BLaER1 (cell line): Measurements from ENCODE around the gene PTPRC.

ENCODE experiments used
- H3K27ac ChIP-seq: shearing (Covaris generic); formaldehyde crosslinking; 2 replicates; pipeline ENCODE4 v1.8.1; 2022
- H3K27me3 ChIP-seq: shearing (Covaris generic); formaldehyde crosslinking; 2 replicates; pipeline ENCODE4 v1.8.1; 2022
- H3K36me3 ChIP-seq: shearing (Covaris generic); formaldehyde crosslinking; 2 replicates; pipeline ENCODE4 v1.8.1; 2022
- H3K4me1 ChIP-seq: shearing (Covaris generic); formaldehyde crosslinking; 2 replicates; pipeline ENCODE4 v1.8.1; 2022
- H3K4me2 ChIP-seq: shearing (Covaris generic); formaldehyde crosslinking; 2 replicates; pipeline ENCODE4 v1.8.1; 2022
- H3K4me3 ChIP-seq: shearing (Covaris generic); formaldehyde crosslinking; 2 replicates; pipeline ENCODE4 v1.8.1; 2022
- H3K9ac ChIP-seq: shearing (Covaris generic); formaldehyde crosslinking; 2 replicates; pipeline ENCODE4 v1.8.1; 2022
- H3K9me3 ChIP-seq: shearing (Covaris generic); formaldehyde crosslinking; 2 replicates; pipeline ENCODE4 v1.8.1; 2022
- H4K20me1 ChIP-seq: shearing (Covaris generic); formaldehyde crosslinking; 2 replicates; pipeline ENCODE4 v1.8.1; 2022
- Cebpa-rat ChIP-seq: shearing (Covaris generic); IDR thresholded peaks from 2 replicates; pipeline ENCODE4 v1.8.1; 2022

PTPRC gene

GRCh38 chr1:198632007-198632406 lies 6.8 kb upstream of the PTPRC start:
- Histone ChIP-seq H3K4me3 (no peak overlapping the region), H3K27me3 (no peaks in the 10 kb centered on the region), H3K27ac (no peak overlapping the region), H3K9ac (no peak overlapping the region), H3K4me1 (peaks cover 13% of the 10 kb centered on the region), H3K36me3 (no peaks in the 10 kb centered on the region), H3K4me2 (no peak overlapping the region), H3K9me3 (no peaks in the 10 kb centered on the region; the same call in 1 of the 2 replicates), H4K20me1 (no peaks in the 10 kb centered on the region)
- no peak for TF ChIP-seq Cebpa-rat

- H4K20me1 ChIP-seq, result no peaks in the 10 kb centered on the region
- H3K4me3 ChIP-seq, result no peak overlapping the region
- H3K27ac ChIP-seq, result no peak overlapping the region
- no peak overlapping the region for H3K4me2 ChIP-seq
- no peaks in the 10 kb centered on the region for H3K27me3 ChIP-seq
- no peak for TF ChIP-seq Cebpa-rat
- H3K9me3 ChIP-seq, result no peaks in the 10 kb centered on the region; the same call in 1 of the 2 replicates
- peaks cover 24% of the 10 kb centered on the region for H3K4me1 ChIP-seq
- H3K36me3 ChIP-seq, result no peaks in the 10 kb centered on the region
- no peak overlapping the region for H3K9ac ChIP-seq
These were observed 5.1 kb upstream of the PTPRC start for GRCh38 chr1:198633675-198634121.

- no peak overlapping the region for H3K4me2 ChIP-seq
- H3K4me3 ChIP-seq, result no peak overlapping the region
- H3K27me3 ChIP-seq, result no peaks in the 10 kb centered on the region
These were observed 2.9 kb upstream of the PTPRC start for GRCh38 chr1:198635964-198636363.

DNA sequence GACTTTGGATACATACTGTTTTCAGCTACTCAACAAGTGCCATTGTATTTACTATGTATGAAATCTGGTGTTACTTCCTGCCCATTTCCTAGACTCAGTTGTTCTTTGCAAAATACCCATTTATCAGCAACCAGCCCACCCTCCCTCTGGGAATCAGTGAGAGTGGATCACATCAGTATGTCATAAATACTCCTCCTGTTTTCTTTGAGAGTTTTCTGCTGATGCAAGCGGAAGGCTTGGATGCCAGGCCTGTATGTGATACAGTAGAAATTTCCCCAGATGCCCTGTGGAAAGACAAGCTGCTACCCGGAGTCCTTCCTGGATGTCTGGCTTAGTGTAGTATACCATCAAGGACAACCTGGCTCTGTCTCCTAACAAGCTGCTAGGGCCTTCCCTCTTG lies 2.4 kb upstream of the PTPRC start:
- Histone ChIP-seq H3K36me3 (no peaks in the 10 kb centered on the region), H3K4me3 (no peak overlapping the region), H3K27ac (no peak overlapping the region), H3K4me2 (no peak overlapping the region), H4K20me1 (no peaks in the 10 kb centered on the region), H3K27me3 (no peaks in the 10 kb centered on the region), H3K9me3 (no peaks in the 10 kb centered on the region; the same call in 1 of the 2 replicates), H3K9ac (no peak overlapping the region), H3K4me1 (peaks cover 30% of the 10 kb centered on the region)
- no peak for TF ChIP-seq Cebpa-rat

More at GRCh38 chr1:198635964-198636363, 2.9 kb upstream of the PTPRC start:
- H3K36me3 ChIP-seq, result no peaks in the 10 kb centered on the region
- TF ChIP-seq Cebpa-rat, result no peak
- H3K27ac ChIP-seq, result no peak overlapping the region
- H3K9ac ChIP-seq, result no peak overlapping the region
- H3K9me3 ChIP-seq, result no peaks in the 10 kb centered on the region; the same call in 1 of the 2 replicates
- H4K20me1 ChIP-seq, result no peaks in the 10 kb centered on the region
- H3K4me1 ChIP-seq, result peaks cover 30% of the 10 kb centered on the region

DNA sequence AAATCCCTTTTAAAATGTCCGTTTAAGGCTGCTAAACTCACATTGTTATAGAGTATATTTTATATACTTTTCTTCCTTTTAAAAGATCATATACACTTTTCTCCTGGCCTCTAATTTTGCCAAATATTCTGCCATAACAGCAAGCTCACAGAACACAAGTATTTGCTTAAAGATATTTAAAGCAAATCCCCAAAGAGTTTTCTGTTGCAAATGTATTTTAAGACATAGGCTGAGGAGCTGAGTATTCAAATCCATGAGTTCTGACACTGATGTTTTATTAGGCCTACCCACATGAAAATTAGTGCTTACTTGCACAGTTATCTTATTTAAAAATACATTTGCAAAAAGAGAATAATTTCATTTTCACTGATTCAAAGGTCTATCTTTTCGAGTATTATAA lies 1.7 kb upstream of the PTPRC start:
- Histone ChIP-seq H3K9ac (no peak overlapping the region), H3K4me2 (peak overlapping the region; percentile 7; the same call in 1 of the 2 replicates), H3K9me3 (no peaks in the 10 kb centered on the region; the same call in 1 of the 2 replicates), H3K4me1 (peaks cover 30% of the 10 kb centered on the region), H3K27ac (no peak overlapping the region), H3K4me3 (no peak overlapping the region), H3K36me3 (no peaks in the 10 kb centered on the region), H3K27me3 (no peaks in the 10 kb centered on the region), H4K20me1 (no peaks in the 10 kb centered on the region)
- no peak for TF ChIP-seq Cebpa-rat

GRCh38 chr1:198637916-198638437 lies 863 bp upstream of the PTPRC start:
- no peak overlapping the region for H3K4me2 ChIP-seq
- no peak overlapping the region for H3K9ac ChIP-seq

GRCh38 chr1:198638441-198638840 lies 399 bp upstream of the PTPRC start:
- Histone ChIP-seq H3K36me3 (no peaks in the 10 kb centered on the region), H3K27ac (no peak overlapping the region), H3K4me3 (no peak overlapping the region), H3K27me3 (no peaks in the 10 kb centered on the region), H3K4me2 (0 out of 2 replicates have a peak overlapping the region, but pooled peaks have one; percentile 18), H3K4me1 (peaks cover 30% of the 10 kb centered on the region), H3K9me3 (no peaks in the 10 kb centered on the region; the same call in 1 of the 2 replicates), H3K9ac (no peak overlapping the region), H4K20me1 (no peaks in the 10 kb centered on the region)
- no peak for TF ChIP-seq Cebpa-rat

More at GRCh38 chr1:198637916-198638437, 863 bp upstream of the PTPRC start:
- H3K27me3 ChIP-seq, result no peaks in the 10 kb centered on the region
- H3K36me3 ChIP-seq, result no peaks in the 10 kb centered on the region
- no peak overlapping the region for H3K4me3 ChIP-seq
- H3K9me3 ChIP-seq, result no peaks in the 10 kb centered on the region; the same call in 1 of the 2 replicates
- no peaks in the 10 kb centered on the region for H4K20me1 ChIP-seq
- no peak overlapping the region for H3K27ac ChIP-seq
- TF ChIP-seq Cebpa-rat, result no peak
- peaks cover 30% of the 10 kb centered on the region for H3K4me1 ChIP-seq

- Histone ChIP-seq H3K4me2 (no peak overlapping the region), H3K4me3 (no peak overlapping the region), H3K27ac (no peak overlapping the region), H4K20me1 (no peaks in the 10 kb centered on the region), H3K9ac (no peak overlapping the region), H3K4me1 (peaks cover 24% of the 10 kb centered on the region), H3K36me3 (no peaks in the 10 kb centered on the region), H3K9me3 (no peaks in the 10 kb centered on the region), H3K27me3 (no peaks in the 10 kb centered on the region)
- TF ChIP-seq Cebpa-rat, result no peak
These were observed 867 bp downstream of the PTPRC start for GRCh38 chr1:198639671-198640143.

DNA sequence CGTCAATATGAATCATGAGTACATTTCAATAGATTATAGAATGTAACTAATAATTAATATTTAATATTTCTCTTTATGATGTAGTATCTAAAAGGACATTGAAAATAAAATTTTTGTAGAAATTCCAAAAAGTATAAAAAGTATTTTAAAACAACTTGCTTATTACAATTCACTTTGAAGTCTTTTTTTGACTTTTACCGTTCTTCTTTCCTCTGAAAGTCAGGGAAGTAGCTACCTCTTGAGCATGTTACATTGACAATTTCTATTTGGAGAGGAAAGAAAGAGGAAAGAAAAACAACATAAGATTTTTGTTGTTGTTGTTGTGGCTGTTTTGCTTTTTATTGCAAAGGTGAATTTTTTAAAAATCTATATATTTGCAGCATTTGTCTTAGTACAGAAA lies 1.3 kb downstream of the PTPRC start:
- no peaks in the 10 kb centered on the region for H3K36me3 ChIP-seq
- H3K27ac ChIP-seq, result no peak overlapping the region
- H3K9ac ChIP-seq, result no peak overlapping the region
- H3K4me2 ChIP-seq, result no peak overlapping the region
- H3K4me1 ChIP-seq, result peaks cover 24% of the 10 kb centered on the region
- no peak overlapping the region for H3K4me3 ChIP-seq
- no peaks in the 10 kb centered on the region for H4K20me1 ChIP-seq
- no peaks in the 10 kb centered on the region for H3K9me3 ChIP-seq
- no peaks in the 10 kb centered on the region for H3K27me3 ChIP-seq
- TF ChIP-seq Cebpa-rat, result no peak

DNA sequence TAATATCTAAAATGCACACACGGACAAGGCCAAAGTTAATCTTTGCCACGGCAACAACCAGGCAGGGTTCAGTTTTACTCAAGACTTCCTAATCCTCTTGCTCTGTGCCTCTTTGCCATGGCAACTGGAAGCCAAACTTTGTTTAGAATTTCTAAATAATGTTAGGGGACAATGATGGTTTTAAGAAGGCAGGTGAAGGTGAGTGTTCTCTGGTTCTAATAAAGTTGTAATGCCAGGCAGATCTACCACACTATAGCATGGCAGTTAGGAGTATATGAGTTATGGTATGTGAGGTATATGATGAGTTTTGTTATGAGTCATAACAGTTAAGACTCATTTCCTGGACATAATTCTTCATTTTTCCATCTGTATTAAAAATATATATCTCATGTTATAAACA lies 2.7 kb downstream of the PTPRC start:
- Histone ChIP-seq H3K27me3 (no peaks in the 10 kb centered on the region), H3K4me3 (no peak overlapping the region)

More for the DNA sequence above, 2.7 kb downstream of the PTPRC start:
- Histone ChIP-seq H4K20me1 (no peaks in the 10 kb centered on the region), H3K27ac (no peak overlapping the region), H3K36me3 (no peaks in the 10 kb centered on the region), H3K9ac (no peak overlapping the region), H3K4me1 (peaks cover 22% of the 10 kb centered on the region), H3K4me2 (no peak overlapping the region), H3K9me3 (no peaks in the 10 kb centered on the region)
- TF ChIP-seq Cebpa-rat, result no peak
